ENCODE results near the gene PALLD. TPM values are rescaled to one million over a fixed set of nuclear protein-coding genes. Genes with fewer than 3 reads are reported as not detected.

Gene PALLD
- total RNA-seq, 1 donor from 2014 or later: 239 TPM

DNA sequence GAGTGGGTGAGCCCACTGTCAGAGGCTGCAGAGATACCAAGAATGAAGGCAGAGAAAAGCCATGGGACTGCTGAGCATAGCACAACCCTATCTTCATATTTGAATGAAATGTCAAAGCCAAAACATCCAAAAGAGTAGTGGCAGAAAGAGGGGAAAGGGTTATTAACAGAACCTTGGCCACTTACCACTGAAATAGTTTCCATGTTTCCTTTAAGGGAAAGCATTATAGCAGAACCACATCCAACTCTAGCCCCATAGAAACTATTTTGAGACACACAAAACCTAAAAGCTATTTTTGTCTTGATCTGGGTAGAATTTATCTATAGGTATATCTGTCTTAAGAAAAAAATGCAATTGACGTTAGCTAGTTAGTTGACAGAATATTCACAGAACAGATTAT lies 373.2 kb downstream of the PALLD start:
- no peak for DNase-seq (ENCODE audit: low spot score)

DNA sequence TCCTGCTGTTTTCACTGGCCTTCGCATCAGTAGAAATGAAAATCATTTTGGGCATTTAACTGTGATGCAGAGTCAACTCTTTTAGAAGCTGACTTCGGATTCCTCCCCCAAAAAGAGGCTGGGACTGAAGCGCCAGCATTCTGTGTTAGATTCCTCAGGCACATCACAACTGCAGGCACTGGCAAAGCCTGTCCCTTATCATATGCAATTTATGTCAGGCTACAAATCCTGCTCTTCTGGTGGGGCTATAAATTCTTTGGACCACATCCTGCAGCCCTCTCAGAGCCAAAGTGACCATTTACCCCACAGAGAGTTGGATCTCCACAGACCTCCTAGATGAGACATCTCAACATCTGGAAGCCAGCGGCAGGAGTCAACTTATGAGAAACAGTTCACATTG lies 374.8 kb downstream of the PALLD start:
- DNase-seq (ENCODE audit: low spot score): no peak

DNA sequence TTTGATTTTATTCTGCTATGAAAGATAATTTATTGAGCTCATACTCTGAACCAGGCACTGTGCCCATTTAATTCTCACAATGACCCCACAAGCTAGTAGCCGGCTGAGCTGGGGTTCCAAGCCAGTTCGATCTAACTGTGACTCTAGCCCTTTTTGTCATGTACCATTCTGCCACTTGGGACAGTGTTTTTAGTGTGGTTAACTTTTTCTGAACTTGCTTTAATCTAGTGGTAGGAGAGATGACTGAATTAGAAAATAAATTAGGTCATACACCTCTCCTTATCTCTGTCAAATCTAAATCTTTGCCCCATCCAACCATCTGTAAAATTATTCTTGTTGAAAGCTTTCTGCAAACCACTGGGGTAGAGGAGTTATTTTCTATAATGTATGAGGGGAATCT lies 377.2 kb downstream of the PALLD start:
- no peak for DNase-seq (ENCODE audit: low spot score)

DNA sequence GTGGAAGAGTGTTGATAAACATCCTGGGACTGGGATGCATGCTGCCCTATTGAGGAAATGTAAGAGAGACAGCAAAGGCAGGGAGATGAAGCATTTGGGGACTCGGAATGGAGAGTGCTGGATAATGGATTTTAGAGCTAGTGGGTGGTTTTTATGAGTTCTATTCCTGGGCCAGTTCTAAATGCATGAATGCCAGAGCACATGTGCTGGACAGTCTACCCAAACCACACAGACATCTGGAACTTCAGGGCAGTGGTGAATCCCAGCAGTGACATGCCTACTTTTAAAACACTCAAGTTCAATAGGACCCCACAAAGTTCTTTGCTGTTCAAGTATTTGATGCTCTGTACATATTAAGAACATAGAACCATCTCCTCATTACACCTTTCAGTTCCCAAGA lies 379.3 kb downstream of the PALLD start:
- DNase-seq (ENCODE audit: low spot score): no peak

DNA sequence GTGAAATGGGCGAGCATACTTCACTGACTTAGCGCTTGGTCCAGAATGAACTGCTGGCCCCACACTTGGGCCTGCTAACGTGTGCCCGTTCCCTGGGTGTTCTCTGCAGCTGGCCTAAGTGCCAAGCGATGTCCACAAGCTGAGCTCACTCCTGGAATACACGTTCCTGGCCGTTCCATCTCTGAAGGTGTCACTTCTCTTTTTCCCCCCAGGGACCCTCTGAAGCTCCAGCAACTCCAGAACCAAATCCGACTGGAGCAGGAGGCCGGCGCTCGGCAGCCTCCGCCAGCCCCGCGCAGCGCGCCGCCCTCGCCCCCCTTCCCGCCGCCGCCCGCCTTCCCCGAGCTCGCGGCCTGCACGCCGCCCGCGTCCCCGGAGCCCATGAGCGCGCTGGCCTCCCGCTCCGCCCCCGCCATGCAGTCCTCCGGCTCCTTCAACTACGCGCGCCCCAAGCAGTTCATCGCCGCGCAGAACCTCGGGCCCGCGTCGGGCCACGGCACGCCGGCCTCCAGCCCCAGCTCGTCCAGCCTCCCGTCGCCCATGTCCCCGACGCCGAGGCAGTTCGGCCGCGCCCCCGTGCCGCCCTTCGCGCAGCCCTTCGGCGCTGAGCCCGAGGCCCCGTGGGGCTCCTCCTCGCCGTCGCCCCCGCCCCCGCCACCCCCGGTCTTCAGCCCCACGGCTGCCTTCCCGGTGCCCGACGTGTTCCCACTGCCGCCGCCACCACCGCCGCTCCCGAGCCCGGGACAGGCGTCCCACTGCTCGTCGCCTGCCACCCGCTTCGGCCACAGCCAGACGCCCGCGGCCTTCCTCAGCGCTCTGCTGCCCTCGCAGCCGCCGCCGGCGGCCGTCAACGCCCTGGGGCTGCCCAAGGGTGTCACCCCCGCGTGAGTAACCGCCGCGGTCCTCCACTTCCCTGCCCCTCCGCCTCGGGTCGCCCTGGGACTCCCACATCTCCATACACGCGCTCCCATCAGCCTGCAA lies 380.9 kb downstream of the PALLD start:
- peak; percentile 49 for DNase-seq (ENCODE audit: low spot score)

DNA sequence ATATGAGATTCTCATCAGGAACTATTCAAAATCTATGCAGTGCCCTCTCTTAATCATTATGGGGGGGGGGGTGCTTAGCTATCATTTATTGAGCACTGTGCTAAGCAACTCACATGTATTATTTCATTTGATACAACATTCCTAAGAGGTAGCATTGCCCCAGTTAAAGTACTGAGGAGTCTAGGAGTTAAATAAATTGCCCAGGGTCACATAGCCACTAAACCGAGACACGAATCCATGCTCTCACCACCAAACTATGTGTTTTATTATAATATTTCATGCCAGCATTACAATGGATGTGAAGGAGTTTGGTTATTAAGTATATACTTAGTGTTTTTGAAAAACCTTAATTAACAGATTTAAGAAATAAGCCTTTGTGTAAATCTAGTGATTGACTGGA lies 381.8 kb downstream of the PALLD start:
- DNase-seq (ENCODE audit: low spot score): no peak

DNA sequence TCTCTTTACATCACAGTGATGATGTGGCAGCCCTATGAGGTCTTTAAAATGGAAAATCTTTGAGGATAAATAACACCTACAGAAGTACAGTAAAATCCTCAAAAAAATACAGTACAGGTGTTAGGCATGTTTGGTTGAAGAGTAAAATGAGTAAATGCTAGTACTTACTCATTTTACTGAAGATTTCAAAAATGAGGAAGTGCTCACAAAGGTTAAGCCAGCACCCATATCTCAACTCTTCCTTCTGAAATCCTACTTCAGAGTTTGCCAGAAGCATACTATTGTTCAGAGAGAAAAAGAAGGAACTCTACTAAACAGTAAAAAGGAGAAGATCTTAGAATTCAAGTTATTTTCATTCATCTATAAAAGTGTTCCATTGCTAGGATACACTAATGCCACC lies 382.3 kb downstream of the PALLD start:
- no peak for DNase-seq (ENCODE audit: low spot score)

DNA sequence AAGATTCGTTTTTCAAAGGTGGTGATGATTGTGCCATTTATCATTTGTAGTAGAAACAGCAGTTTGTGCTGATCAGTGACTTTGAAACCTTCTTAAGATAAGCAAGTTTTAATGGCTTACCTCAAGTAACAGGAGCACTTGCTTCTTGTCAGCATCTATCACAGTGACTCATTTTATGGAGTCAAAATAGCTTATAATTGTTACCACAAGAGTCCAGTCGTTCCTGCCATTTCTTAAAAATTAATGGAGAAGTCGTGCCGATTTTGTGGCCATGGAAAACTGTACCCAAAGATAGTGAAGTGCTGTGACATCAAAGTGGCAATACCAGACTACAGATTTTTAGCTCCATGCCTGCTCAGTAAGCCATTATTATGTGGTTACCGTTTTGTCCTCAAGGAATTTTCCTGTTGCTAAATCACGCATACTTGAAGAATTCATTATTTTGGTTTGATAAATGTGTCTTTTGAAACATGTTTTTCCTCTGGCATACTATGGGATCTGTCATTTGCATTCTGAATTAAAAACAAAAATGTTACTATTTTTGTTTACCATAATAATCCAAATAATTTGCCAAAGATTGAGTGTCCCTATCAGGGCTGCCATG lies 383.3 kb downstream of the PALLD start:
- no peak for DNase-seq (ENCODE audit: low spot score)

DNA sequence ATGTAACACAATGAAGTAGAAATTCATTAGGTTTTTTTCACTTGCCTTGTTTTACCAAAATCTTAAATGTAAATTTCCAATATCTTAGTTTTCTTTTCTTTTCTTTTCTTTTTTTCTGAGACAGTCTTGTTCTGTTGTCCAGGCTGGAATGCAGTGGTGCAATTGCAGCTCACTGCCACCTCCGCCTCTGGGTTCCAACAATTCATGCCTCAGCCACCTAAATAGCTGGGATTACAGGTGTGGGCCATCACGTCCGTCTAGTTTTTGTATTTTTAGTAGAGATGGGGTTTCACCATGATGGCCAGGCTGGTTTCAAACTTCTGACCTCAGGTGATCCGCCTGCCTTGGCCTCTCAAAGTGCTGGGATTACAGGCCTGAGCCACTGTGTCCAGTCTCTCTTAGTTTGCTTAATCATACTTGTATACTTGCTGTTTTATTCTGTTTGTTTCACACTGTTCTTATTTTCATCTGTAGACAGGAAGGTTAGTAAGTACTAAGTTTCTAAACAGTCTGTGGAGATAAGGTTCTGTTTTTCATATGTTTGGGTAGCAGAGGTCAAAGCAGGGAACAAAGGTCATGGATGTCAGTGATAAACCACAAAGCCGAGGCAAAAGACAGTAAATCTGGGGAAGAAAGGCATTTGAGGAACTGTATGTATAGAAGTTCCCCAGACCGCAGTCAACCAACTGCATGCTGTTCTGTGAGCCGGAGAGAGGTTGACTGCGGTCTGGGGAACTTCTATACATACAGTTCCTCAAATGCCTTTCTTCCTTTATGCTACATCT lies 384.2 kb downstream of the PALLD start:
- no peak for DNase-seq (ENCODE audit: low spot score)

DNA sequence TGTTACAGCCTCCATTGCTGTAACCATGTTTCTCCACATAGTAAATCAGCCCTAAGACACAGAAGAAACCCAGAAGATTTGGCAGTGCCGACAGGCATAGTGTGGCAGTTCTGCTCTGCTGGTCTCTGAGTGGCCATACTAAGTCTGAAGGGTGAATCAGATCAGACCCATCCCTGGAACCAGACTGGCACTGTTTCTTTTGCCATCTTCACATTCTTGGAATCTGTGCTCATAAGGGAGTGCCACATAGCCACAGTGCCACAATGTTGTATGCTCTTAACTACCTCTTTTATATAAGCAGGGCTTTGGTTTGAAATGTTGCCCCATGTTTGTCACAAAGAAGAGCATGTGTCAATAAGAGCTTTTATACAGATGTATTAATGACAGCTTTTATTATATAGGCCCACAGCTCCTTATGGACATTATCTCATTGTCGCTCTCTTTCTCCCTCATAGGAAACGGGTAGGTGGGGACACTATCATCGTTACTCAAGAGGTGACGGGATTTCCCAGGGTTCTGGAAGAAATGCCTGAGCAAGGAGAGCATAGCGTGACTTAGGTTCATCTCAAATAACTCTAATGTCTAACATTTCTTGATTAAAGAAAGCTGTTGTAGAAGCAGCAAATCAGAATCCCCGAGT lies 385.0 kb downstream of the PALLD start:
- DNase-seq (ENCODE audit: low spot score): no peak

DNA sequence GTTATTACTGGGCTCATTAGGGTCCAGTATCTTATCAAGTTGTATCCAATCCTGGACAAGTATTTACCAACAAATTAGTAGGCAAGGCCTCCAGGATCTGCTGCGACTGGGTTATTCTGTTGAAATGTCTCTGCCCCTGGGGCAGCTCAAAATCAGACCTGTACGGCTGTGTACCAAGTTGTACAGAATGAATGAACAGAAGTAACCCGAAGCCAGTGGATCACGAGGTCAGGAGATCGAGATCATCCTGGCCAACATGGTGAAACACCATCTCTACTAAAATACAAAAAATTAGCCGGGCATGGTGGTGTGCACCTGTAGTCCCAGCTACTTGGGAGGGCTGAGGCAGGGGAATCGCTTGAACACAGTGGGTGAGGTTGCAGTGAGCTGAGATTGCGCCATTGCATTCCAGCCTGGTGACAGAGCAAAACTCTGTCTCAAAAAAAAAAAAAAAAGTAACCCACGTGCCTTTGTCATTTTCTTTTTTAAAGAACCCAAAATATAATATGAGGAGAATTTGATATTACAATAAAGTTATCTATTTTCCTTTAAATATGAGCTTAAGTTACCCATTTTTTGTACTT lies 385.9 kb downstream of the PALLD start:
- no peak for DNase-seq (ENCODE audit: low spot score)

DNA sequence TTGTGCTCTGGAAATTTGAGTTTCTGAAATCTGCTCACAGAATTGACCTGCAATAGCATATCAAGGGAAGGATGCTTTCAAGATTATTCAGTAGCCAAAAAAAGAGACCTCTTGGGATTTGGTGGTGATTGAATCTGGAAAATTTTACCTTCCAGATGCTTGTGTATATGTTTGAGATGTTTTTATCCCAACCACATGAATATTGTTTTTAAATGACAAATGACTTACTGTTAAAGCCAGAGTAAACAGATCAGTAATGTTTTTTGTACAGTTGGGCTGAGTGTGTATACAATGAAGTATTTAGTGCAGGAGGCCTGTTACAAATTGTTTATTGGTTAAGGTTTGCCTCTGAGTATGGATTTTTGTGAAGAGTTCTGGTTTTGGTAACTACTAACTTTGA lies 386.7 kb downstream of the PALLD start:
- no peak for DNase-seq (ENCODE audit: low spot score)

DNA sequence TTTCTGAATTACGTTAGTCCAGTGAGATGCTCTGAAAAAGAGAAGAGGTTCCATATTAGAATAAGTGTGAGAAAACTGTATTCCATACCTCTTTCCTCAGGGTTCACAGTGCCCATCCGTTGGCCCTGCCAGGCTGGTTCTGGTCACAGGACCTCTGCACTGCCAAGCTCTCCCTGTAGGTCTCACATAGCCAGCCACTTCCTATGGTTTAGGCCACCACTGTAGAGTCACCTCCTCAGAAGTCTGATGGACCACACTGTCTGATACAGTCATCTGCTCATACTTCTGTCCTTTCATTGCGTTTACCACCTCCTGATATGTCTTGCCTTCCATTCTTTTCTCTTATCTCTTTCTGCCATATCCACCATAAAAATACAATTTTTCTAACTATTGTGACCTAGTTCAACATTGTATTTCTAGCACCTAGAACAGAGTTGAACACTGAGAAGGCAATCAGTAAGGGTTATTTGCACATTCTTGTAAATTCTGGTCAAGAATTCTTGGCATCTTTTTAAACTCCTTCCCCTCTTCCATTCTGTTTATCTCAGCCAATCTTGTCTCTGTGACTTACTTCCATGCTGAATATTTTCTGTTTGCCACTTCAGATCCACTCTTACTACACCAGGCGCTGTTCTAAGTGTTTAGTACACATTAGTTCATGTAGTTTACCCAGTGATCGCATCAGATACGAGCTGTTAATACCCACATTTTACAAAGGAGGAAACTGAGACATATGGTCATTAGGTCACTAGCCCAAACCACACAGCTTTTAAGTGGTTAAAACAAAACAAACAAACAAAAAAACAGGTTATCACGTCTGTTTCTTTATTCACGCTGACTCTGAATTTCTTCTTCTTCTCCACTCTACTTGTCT lies 387.6 kb downstream of the PALLD start:
- no peak for DNase-seq (ENCODE audit: low spot score)

DNA sequence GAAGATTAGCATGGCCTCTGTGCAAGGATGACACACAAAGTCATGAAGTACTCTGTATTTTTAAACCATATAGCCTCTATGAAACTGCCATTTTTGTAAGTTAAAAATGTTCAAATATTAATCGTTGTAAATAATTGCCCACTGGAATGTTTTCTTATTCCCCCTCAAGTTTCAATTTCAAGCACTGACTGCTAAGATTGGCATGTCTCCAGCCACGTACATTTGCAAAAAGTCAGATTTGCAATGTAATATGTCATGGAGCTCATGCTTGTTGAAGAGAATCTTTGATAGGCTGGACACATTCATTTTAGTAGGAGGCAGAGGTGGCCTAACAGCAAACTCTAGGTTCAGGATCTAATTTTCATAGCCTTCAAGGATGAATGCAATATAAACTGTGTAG lies 388.5 kb downstream of the PALLD start:
- DNase-seq (ENCODE audit: low spot score): no peak

DNA sequence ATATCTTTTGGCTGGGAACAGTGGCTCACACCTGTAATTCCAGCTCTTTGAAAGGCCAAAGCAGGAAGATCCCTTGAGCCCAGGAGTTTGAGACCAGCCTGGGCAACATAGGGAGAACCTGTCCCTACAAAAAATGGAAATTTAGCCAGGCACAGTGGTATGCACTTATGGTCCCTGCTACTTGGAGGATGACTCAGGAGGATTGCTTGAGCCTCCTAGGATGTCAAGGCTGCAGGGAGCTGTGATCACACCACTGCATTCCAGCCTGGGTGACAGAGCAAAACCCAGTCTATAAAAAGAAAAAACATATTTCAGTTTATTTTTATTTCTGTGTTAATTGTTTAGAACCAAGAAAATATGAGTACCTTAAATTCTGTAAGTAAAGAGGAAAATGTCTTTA lies 389.5 kb downstream of the PALLD start:
- no peak for DNase-seq (ENCODE audit: low spot score)

DNA sequence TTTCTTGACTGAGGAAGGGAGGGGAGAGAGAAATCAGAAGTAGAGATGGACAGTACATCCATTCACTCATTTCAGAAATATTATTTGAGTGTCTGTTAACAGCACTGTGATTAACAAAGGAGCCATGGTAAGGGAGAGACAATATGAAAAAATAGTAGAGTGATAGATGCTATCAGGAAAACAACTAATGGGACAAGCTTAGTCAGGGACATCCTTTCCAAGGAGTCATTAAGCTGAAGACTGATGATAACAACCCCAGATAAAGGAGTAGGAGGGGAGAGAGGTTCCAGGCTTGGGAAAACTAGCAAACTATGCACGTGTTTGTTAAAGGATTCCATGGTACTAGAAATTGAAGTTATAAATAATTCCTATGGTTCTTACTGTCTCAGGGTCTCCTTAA lies 391.0 kb downstream of the PALLD start:
- no peak for DNase-seq (ENCODE audit: low spot score)

DNA sequence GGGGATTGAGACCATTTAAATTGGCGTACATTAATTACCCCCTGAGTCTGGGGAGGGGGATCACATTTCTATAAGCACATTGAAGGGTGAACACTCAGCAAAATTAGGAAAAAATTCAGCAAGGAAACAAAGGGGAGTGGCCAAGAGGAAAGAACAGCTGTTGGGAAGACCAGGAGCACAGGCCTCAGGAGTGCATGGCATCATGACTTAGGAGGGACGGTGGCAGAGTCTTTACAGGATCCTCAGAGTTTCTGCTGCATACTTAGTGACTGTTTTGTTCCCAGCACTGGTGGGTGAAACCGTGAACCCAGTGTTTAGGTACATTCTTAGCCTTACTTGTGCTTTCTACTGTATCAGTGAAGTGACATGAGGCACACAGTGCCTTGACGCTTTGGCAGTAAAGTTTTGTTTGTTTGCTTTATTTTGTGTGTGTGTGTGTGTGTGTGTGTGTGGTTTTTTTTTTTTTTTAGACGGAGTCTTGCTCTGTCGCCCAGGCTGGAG lies 391.9 kb downstream of the PALLD start:
- no peak for DNase-seq (ENCODE audit: low spot score)

DNA sequence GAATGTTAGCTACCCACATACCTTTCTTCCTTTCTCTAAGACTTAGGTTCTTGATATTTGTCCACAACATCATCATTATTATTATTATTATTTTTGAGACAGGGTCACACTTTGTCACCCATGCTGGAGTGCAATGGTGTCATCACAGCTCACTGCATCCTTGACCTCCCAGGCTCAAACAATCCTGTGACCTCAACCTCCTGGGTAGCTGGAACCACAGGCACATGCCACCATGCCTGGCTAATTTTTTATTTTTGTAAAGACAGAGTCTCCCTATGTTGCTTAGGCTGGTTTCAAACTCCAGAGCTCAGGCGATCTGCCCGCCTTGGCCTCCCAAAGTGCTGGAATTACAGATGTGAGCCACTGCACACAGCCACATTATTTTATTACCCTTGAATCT lies 394.2 kb downstream of the PALLD start:
- no peak for DNase-seq (ENCODE audit: low spot score)

DNA sequence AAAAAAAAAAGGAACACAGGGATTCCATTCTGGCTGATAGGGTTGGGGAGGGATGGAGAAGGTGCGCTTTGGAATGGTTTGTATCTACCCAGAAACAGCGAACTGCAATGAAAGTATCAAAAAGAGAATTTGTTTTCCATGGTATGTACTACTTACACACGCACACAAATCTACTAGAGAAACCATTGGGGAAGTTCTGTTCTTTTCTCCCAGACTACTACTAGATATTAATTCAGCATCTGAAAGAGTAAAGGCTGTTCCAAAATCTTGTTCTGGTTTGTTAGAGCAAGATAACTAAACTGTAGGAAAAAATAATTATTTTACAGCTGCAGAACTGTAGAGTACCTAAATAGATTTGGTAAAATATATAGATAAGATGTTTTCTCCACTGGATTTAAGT lies 394.8 kb downstream of the PALLD start:
- DNase-seq (ENCODE audit: low spot score): no peak

DNA sequence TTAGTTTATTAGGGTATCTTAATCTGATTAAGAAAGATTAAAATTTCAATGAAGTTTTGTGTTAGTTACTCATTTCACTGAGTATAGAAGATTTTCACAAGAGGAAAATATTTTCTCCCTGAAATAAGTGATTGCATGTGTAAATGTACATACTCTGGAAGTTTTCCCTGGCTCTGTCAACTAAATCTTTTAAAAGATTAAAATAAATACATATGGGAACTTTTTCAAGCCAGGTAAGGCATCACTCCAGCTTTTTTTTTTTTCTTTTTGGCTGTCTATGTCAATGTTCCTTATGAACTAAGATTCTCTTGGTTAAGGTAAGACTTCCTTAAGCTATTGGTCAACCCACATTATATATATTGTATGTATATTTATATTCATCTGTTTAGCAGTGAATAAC lies 395.6 kb downstream of the PALLD start:
- no peak for DNase-seq (ENCODE audit: low spot score)

DNA sequence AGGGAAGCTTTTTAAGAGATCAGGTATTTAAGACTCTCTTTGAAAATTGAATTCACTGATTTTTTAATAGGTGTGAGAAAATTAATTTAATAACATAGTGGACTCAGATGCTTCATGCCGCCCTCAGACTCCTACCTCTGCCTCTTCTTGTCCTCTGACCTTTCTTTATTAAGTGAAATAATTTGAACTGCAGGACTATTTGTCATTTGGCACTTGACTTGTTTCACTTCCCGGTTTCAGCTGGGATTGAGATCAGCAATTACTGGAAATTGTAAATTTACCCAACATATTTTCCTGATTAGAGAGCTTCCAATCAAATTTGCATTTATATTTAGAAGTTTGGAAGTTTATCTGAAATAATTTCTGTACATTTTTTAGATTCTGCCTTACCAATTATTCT lies 396.4 kb downstream of the PALLD start:
- no peak for DNase-seq (ENCODE audit: low spot score)

Measured in ureter (tissue), 1 donor.